ENCODE measurements around the gene PSD4. TPM values are rescaled to one million over a fixed set of nuclear protein-coding genes. Genes with fewer than 3 reads are reported as not detected.

Gene PSD4
- polyA plus RNA-seq, 1 of the 3 experiments (the other 2 are of a cell fraction) = 0.35 TPM

- peaks cover 40% of the 10 kb centered on the region for H3K27me3 ChIP-seq (ENCODE audit: insufficient read depth)
- TF ChIP-seq PBX3 (IDR thresholded peaks at IDR 0.05) = no peak
- no peak for TF ChIP-seq IRF3 (IDR thresholded peaks at IDR 0.05; ENCODE audit: low read depth, low read length)
- no peak for TF ChIP-seq FOSL2 (IDR thresholded peaks at IDR 0.05; ENCODE audit: borderline replicate concordance, low read depth)
- TF ChIP-seq EP300 (IDR thresholded peaks at IDR 0.05; ENCODE audit: borderline replicate concordance in 1 of 2, low read depth in 1 of 2, low read length in 1 of 2) = no peak
- TF ChIP-seq RXRA (IDR thresholded peaks at IDR 0.05; ENCODE audit: borderline replicate concordance, low read depth) = no peak
- H3K9me2 ChIP-seq = no peaks in the 10 kb centered on the region
- H3K36me3 ChIP-seq (replicated peaks in 1 of 2; ENCODE audit: control insufficient read depth in 1 of 2, insufficient read depth in 2 of 2, low read length in 1 of 2) = no peaks in the 10 kb centered on the region
- H4K20me1 ChIP-seq (ENCODE audit: insufficient read depth) = no peaks in the 10 kb centered on the region
- 10% methylated on average over 10 of the region's 17 CpGs for WGBS (ENCODE audit: low lambda C conversion rate)
- H2AFZ ChIP-seq (ENCODE audit: low read depth) = no peak overlapping the region
- no peak overlapping the region for H3K4me3 ChIP-seq (ENCODE audit: low read depth in 2 of 2, low read length in 1 of 2)
- ChIA-PET CTCF (interaction anchor here (1.2 to 7.6 kb wide), 4 partner anchors 67 to 258 kb away, joined by 4 to 59 read pairs (median 8); no protein-coding TSS in a partner anchor), POLR2A (no interaction called here)
- no peak overlapping the region for H3K9ac ChIP-seq
- no peaks in the 10 kb centered on the region for H3K9me3 ChIP-seq
- H3F3A ChIP-seq (replicated peaks; ENCODE audit: insufficient read depth) = no peaks in the 10 kb centered on the region
- H3K4me1 ChIP-seq (ENCODE audit: control insufficient read depth in 1 of 2, insufficient read depth in 2 of 2, low read depth in 1 of 2, low read length in 1 of 2) = no peaks in the 10 kb centered on the region
- no peak overlapping the region for H3K27ac ChIP-seq (ENCODE audit: low read depth in 2 of 2, low read length in 1 of 2)
- no peak for DNase-seq
- no peak overlapping the region for H3K4me2 ChIP-seq
- no peaks in the 10 kb centered on the region for H3K79me2 ChIP-seq (ENCODE audit: insufficient read depth)
These were observed 41.3 kb upstream of the PSD4 start for GRCh38 chr2:113132414-113133021.

GRCh38 chr2:113133704-113134598, 39.8 kb upstream of the PSD4 start:
- no peaks in the 10 kb centered on the region for H3K4me1 ChIP-seq (ENCODE audit: control insufficient read depth in 1 of 2, insufficient read depth in 2 of 2, low read depth in 1 of 2, low read length in 1 of 2)
- no peaks in the 10 kb centered on the region for H3K9me2 ChIP-seq
- TF ChIP-seq FOXJ3 (CRISPR knock-in tag; IDR thresholded peaks at IDR 0.05) = no peak
- no peak for TF ChIP-seq YY1 (IDR thresholded peaks at IDR 0.05; ENCODE audit: low read depth)
- no peak for TF ChIP-seq ZBTB33 (IDR thresholded peaks at IDR 0.05; ENCODE audit: borderline replicate concordance, low read depth)
- no peak for TF ChIP-seq TEAD4 (IDR thresholded peaks at IDR 0.05; ENCODE audit: borderline replicate concordance, insufficient read depth)
- TF ChIP-seq PBX3 (IDR thresholded peaks at IDR 0.05) = no peak
- no peak overlapping the region for H3K27ac ChIP-seq (ENCODE audit: low read depth in 2 of 2, low read length in 1 of 2)
- DNase-seq = no peak
- no peak overlapping the region for H3K4me2 ChIP-seq
- no peaks in the 10 kb centered on the region for H3K36me3 ChIP-seq (replicated peaks in 1 of 2; ENCODE audit: control insufficient read depth in 1 of 2, insufficient read depth in 2 of 2, low read length in 1 of 2)
- 12% methylated on average over 7 of the region's 7 CpGs for WGBS (ENCODE audit: low lambda C conversion rate)
- peaks cover 29% of the 10 kb centered on the region for H3K27me3 ChIP-seq (ENCODE audit: insufficient read depth)
- H3F3A ChIP-seq (replicated peaks; ENCODE audit: insufficient read depth) = no peaks in the 10 kb centered on the region
- no peaks in the 10 kb centered on the region for H3K9me3 ChIP-seq
- H3K4me3 ChIP-seq (ENCODE audit: low read depth in 2 of 2, low read length in 1 of 2) = no peak overlapping the region
- ChIA-PET POLR2A (no interaction called here), CTCF (interaction anchor here (1.5 to 7.6 kb wide), 4 partner anchors 65 to 257 kb away, joined by 7 to 59 read pairs (median 26); no protein-coding TSS in a partner anchor)
- no peak overlapping the region for H3K9ac ChIP-seq
- H3K79me2 ChIP-seq (ENCODE audit: insufficient read depth) = no peaks in the 10 kb centered on the region
- H2AFZ ChIP-seq (ENCODE audit: low read depth) = no peak overlapping the region
- no peaks in the 10 kb centered on the region for H4K20me1 ChIP-seq (ENCODE audit: insufficient read depth)

All from SK-N-SH (cell line).